Stimulated activated CD4-positive, alpha-beta T cell treated with anti-CD3 and anti-CD28 coated beads, TNF-alpha, amount 100 ng/mL, for 48 hours (primary cell): ENCODE data around the gene KIF17.

Experiments
- DNase-seq, 3 donors: peaks; one replicate each; pipeline ENCODE4 v3.0.0-alpha.2; 2020; ENCODE audit warnings: low read depth in 3 of 3

Gene KIF17

DNA sequence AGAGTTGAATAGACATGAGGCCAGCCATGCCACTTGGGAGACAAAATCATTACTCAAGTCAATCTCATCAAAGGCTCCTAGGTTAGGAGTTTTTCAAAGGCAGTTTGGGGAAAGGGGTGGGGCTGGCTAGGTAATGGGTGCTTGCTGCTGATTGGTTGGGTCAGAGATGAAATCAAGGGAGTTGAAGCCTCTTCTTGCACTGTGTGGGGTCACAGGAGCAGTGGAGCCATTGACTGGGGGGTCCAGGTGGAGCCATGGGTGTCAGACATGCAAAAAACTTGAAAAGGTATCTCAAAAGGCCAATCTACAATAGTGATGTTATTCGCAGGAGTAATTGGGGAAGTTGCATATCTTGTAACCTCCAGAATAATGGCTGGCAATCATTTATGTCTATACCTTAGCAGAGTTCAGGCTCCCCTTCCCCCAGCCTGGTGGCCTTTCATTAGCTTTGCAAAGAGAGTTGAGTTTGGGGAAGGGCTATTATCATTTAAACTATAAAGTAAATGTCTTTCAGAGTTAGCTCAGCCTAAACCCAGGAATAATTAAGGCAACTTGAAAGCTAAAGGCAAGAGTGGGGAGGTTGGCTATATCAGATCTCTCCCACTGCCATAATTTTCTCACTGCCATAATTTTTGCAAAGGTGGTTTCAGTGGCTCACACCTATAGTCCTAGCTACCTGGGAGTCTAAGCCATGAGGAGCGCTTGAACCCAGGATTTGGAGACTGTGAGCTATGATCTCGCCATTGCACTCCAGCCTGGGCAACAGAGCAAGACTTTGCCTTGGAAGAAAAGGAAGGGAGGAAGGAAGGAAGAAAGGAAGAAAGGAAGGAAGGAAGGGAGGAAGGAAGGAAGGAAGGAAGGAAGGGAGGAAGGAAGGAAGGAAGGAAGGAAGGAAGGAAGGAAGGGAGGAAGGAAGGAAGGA, 92.4 kb downstream of the KIF17 start:
- DNase-seq, result no peak

DNA sequence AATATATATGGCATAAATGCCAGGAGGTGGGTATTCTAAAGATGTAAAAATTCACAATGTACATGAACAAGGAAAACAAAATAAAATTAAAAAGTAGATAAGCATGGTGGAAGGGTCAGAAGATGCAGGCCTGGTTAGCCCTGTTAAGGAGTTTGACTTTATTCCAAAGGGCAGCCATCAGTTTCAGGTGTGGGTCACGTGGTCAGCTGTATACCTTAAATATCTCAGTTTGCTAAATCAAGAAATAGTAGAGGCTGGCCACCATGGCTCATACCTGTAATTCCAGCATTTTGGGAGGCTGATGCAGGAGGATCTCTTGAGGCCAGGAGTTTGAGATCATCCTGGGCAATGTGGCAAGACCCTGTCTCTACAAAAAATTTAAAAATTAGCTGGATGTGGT, 93.1 kb downstream of the KIF17 start:
- DNase-seq, result no peak

GRCh38 chr1:20621012-20621411, 96.8 kb downstream of the KIF17 start:
- DNase-seq, result no peak

- no peak for DNase-seq
Observed at GRCh38 chr1:20619999-20620398, 97.8 kb downstream of the KIF17 start.

GRCh38 chr1:20618550-20618949, 99.3 kb downstream of the KIF17 start:
- no peak for DNase-seq

DNA sequence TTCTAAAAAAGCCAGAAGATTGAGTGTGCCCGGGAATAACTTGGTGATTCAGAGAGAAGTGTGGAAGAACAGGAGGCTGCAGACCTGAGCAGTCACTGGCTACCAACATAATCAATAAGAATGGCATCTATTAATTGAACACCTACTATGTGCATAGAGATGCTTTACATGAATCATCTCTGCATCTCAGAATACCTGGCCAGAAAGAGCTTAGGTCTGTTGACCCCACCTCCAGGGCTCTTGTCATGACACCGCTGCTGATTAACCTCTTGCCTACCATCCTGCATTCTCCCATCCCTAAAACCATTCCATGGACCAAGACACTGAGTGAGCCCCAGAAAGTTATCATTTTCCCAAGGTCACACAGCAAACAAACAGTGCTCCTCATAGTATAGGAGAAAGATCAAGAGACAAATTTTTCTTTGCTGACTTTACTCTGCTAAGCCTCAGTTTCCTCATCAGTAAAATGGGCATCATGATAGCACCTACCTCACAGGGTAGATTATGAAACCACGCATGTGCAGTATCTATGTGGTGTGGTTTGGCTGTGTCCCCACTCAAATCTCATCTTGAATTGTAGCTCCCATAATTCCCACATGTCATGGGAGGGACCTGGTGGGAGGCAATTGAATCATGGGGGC, 100.8 kb downstream of the KIF17 start:
- no peak for DNase-seq

DNA sequence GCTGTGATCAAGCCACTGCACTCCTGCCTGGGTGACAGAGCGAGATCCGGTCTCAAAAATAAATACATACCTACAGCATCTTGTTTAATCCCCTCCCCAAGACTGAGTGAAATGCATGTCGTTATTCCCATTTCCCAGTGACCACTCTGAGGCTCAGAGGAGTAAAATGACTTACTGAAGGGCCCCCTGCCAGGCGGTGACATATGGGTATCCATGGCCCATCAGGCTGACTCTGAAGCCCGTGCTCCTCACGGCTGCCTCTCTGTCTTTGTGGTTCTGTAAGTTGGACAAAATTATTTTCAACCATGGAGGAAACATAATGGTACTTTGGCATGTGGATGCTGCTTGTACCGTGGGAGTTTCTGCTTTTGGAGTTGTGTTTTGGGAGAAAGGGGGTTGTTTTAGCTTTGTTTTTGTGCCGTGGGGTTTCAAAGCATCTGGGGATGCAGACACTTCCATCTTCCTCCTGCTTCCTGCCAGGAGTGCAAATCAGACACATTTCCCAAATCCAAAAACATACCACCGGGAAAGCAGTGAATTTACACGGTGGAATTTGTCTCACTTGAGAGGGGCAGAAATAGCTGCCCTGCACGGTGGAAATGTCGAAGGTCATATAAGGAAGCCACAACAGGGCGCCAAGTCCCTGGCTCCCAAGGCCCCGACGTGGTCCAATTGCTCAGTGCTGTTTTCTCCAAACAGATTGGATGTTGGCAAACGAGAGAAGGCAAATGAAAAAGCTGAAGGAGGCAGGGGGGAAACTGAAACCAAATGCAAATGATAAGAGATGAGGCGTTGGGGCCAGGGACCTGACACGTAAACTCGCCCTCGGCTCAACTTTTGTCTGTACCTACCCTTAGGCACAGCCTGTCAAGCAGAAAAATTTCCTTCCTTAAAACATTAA, 101.6 kb downstream of the KIF17 start:
- DNase-seq, result no peak

- no peak for DNase-seq
Observed at GRCh38 chr1:20614131-20614579, 103.7 kb downstream of the KIF17 start.
